Suprapubic skin (tissue), 4 donors: ENCODE data around the gene RPS6KA5. TPM values are rescaled to one million over a fixed set of nuclear protein-coding genes. Genes with fewer than 3 reads are reported as not detected.

ENCODE experiments used
- DNase-seq, 2 donors: peaks; one replicate each; pipeline ENCODE4 v3.0.0-alpha.2; 2019; ENCODE audit warnings: low spot score in 2 of 2
- H3K27ac ChIP-seq: fragments of 200-600 bp; sonication (generic); one replicate; pipeline ENCODE4 v1.5.1; 2019
- H3K27me3 ChIP-seq: fragments of 200-600 bp; sonication (generic); one replicate; pipeline ENCODE4 v1.5.1; 2019
- H3K36me3 ChIP-seq: fragments of 200-600 bp; sonication (generic); one replicate; pipeline ENCODE4 v1.5.1; 2019
- H3K4me1 ChIP-seq: fragments of 200-600 bp; sonication (generic); one replicate; pipeline ENCODE4 v1.5.1; 2019
- H3K4me3 ChIP-seq: fragments of 200-600 bp; sonication (generic); one replicate; pipeline ENCODE4 v1.5.1; 2019; ENCODE audit warnings: mild to moderate bottlenecking
- H3K9me3 ChIP-seq: fragments of 200-600 bp; sonication (generic); one replicate; pipeline ENCODE4 v1.5.1; 2019
- CTCF ChIP-seq, 2 donors: fragments of 200-600 bp in 1 of 2; fragments of 450-650 bp in 1 of 2; sonication (generic) in 1 of 2; IDR thresholded peaks; one replicate each; pipeline ENCODE4 v1.5.1; 2016 to 2019; ENCODE audit warnings: antibody characterized with exemption in 2 of 2, mild to moderate bottlenecking in 1 of 2, moderate library complexity in 1 of 2
- EP300 ChIP-seq: sonication (generic); formaldehyde crosslinking; IDR thresholded peaks from one replicate; pipeline ENCODE4 v1.6.1; 2017; ENCODE audit warnings: antibody characterized with exemption
- POLR2A ChIP-seq, 2 donors: fragments of 450-650 bp; IDR thresholded peaks; one replicate each; pipeline ENCODE4 v1.6.1; 2017; ENCODE audit warnings: antibody characterized with exemption in 2 of 2, mild to moderate bottlenecking in 2 of 2, moderate library complexity in 2 of 2
- POLR2AphosphoS5 ChIP-seq, 3 donors: sonication (generic); formaldehyde crosslinking; IDR thresholded peaks; one replicate each; pipeline ENCODE4 v1.6.1; 2017; ENCODE audit warnings: antibody characterized with exemption in 3 of 3
- WGBS: methylation state at CpG from one replicate; pipeline ENCODE4 v1.1.5; 2018; 5-methylcytosine and 5-hydroxymethylcytosine counted together
- total RNA-seq, 4 donors: library from RNA; depleted of rRNA; stranded (reverse); fragments of >200 nt; gene quantifications; one replicate each; pipeline ENCODE4 v1.1.0, GENCODE V29; 2016

Gene RPS6KA5
- total RNA-seq, 4 donors from 2014 or later, result 6.4 to 14.2 (median 11.2) TPM

- Histone ChIP-seq H3K4me1 (no peaks in the 10 kb centered on the region), H3K36me3 (no peaks in the 10 kb centered on the region), H3K9me3 (no peaks in the 10 kb centered on the region), H3K27ac (no peak overlapping the region), H3K27me3 (no peaks in the 10 kb centered on the region), H3K4me3 (no peak overlapping the region)
- no peak for DNase-seq
- TF ChIP-seq CTCF (IDR thresholded peaks at IDR 0.05) (no peak), POLR2AphosphoS5 (IDR thresholded peaks at IDR 0.05) (no peak), EP300 (no peak), POLR2A (IDR thresholded peaks at IDR 0.05) (no peak)
- 94% methylated on average over 2 of the region's 2 CpGs for WGBS
These were observed 180.2 kb downstream of the RPS6KA5 start for GRCh38 chr14:90880282-90880681.

GRCh38 chr14:90874599-90874998 lies 185.8 kb downstream of the RPS6KA5 start:
- H3K4me1 ChIP-seq, result peaks cover 11% of the 10 kb centered on the region
- no peaks in the 10 kb centered on the region for H3K9me3 ChIP-seq
- H3K27ac ChIP-seq, result no peak overlapping the region
- 95% methylated on average over 5 of the region's 5 CpGs for WGBS
- H3K36me3 ChIP-seq, result peaks cover 16% of the 10 kb centered on the region
- no peak for TF ChIP-seq EP300
- no peak for TF ChIP-seq POLR2A (IDR thresholded peaks at IDR 0.05)
- TF ChIP-seq CTCF (IDR thresholded peaks at IDR 0.05), result no peak
- TF ChIP-seq POLR2AphosphoS5 (IDR thresholded peaks at IDR 0.05), result no peak
- DNase-seq, result no peak
- no peaks in the 10 kb centered on the region for H3K27me3 ChIP-seq
- H3K4me3 ChIP-seq, result no peak overlapping the region

DNA sequence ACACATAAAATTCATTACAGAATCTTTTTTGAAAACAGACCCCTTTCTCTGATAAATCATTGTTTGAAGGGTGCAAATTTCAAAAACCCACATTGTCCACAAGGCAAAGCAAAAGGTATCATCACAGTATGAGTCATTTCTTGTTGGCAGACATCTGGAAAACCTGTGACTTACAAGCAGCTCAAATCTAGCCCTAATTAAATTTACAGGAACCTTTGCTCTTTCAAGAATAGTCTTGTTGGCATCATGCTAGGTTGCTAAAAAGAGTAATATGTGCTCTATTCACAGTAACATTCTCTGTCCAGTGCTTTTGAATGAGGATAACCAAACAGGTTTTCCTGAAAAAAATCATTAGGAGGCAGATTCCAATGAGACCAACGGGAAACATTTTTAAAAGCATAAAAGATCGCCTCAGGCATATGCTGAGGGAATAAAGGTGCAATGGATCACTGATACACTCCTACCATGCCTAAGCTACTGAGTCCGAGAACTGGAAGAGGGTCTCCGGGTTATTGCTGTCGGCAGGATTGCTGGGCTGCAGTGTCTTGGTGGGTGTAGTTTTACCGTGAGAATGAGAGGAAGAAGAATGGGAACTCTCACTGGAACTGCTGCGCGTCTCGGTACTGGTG lies 188.7 kb downstream of the RPS6KA5 start:
- Histone ChIP-seq H3K36me3 (peaks cover 16% of the 10 kb centered on the region), H3K4me1 (peaks cover 11% of the 10 kb centered on the region), H3K27ac (no peak overlapping the region), H3K27me3 (no peaks in the 10 kb centered on the region), H3K9me3 (no peaks in the 10 kb centered on the region), H3K4me3 (no peak overlapping the region)
- TF ChIP-seq POLR2A (IDR thresholded peaks at IDR 0.05), result no peak
- no peak for TF ChIP-seq POLR2AphosphoS5 (IDR thresholded peaks at IDR 0.05)
- TF ChIP-seq CTCF (IDR thresholded peaks at IDR 0.05), result no peak
- TF ChIP-seq EP300, result no peak
- WGBS, result 53% methylated on average over 9 of the region's 9 CpGs
- no peak for DNase-seq

DNA sequence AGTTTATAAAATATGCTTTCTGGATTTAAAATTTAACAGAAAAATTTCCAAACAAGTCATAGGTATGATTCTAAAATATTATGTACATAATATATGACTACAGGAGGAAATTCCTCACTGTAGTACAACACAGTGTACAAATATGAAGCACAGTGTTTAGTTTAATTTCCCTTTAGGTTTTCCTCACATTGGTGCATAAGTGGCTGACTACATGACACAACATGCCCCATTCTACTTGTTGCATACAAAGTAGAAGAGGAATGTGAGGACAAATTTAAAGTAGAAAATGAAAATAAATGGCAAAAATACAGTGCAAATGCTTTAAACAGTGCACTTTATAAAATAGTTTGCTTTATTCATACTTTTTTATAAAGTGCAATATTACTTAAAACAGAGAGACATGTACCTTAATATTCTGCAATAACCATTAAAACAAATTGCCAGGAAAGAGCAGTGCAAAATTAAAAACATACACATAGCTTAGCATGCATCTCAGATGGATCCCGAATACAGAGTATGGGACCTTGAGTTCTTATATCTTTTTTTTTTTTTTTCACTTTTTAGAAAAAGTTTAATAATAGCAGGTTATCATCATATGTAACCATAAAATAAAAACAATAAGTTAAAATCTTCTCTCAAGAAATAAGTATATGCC lies 189.4 kb downstream of the RPS6KA5 start:
- Histone ChIP-seq H3K27ac (no peak overlapping the region), H3K27me3 (no peaks in the 10 kb centered on the region), H3K4me3 (no peak overlapping the region), H3K36me3 (peaks cover 16% of the 10 kb centered on the region), H3K4me1 (peaks cover 11% of the 10 kb centered on the region), H3K9me3 (no peaks in the 10 kb centered on the region)
- TF ChIP-seq CTCF (IDR thresholded peaks at IDR 0.05) (no peak), EP300 (no peak), POLR2A (IDR thresholded peaks at IDR 0.05) (no peak), POLR2AphosphoS5 (IDR thresholded peaks at IDR 0.05) (no peak)
- no peak for DNase-seq
- 42% methylated on average over 1 of the region's 1 CpG for WGBS

DNA sequence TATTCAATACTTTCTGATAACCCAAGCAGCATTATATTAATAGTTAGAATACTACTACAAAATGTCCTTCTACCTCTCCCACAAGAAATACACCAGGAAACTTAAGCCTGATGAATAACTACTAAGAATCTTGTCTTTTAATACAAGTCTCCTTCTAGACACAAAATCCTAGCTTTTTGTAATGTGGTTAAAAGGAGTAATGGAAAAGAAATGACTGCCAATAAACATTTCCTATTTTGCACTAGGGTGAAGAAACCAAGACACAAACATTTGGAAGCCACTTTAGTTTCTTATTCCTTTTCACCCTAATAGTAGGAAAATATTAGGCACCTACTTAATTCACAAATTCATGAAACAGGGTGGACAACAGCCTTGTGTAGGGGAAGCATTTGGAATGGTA lies 192.9 kb downstream of the RPS6KA5 start:
- Histone ChIP-seq H3K27ac (no peak overlapping the region), H3K27me3 (no peaks in the 10 kb centered on the region), H3K4me1 (peaks cover 11% of the 10 kb centered on the region), H3K4me3 (no peak overlapping the region), H3K9me3 (no peaks in the 10 kb centered on the region), H3K36me3 (no peaks in the 10 kb centered on the region)
- DNase-seq, result no peak
- TF ChIP-seq EP300, result no peak
- TF ChIP-seq CTCF (IDR thresholded peaks at IDR 0.05), result no peak
- TF ChIP-seq POLR2AphosphoS5 (IDR thresholded peaks at IDR 0.05), result no peak
- TF ChIP-seq POLR2A (IDR thresholded peaks at IDR 0.05), result no peak
